Measurements from ENCODE around the gene UBE2E1.

DNA sequence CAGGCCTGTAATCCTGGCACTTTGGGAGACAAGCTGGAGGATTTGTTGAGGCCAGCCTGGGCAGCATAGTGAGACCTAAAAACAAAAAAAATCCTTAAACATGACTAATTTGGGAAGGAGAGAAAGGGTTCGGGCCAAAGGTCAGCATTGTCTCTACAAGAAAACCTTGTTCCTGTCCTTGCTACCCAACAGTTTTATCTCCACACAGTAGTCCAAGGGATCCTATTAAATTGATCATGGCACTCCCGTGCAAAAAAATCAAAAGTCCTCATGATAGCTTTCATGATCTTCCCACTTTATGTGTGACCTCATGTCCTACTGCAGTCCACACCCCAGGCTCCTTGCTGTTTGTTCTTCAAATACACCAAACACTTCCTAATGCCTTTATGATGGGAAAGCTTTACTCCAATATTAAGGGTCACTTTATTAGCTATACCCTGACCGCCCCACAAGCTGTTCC, 115.3 kb downstream of the UBE2E1 start:
- TF ChIP-seq, protein P1, sequence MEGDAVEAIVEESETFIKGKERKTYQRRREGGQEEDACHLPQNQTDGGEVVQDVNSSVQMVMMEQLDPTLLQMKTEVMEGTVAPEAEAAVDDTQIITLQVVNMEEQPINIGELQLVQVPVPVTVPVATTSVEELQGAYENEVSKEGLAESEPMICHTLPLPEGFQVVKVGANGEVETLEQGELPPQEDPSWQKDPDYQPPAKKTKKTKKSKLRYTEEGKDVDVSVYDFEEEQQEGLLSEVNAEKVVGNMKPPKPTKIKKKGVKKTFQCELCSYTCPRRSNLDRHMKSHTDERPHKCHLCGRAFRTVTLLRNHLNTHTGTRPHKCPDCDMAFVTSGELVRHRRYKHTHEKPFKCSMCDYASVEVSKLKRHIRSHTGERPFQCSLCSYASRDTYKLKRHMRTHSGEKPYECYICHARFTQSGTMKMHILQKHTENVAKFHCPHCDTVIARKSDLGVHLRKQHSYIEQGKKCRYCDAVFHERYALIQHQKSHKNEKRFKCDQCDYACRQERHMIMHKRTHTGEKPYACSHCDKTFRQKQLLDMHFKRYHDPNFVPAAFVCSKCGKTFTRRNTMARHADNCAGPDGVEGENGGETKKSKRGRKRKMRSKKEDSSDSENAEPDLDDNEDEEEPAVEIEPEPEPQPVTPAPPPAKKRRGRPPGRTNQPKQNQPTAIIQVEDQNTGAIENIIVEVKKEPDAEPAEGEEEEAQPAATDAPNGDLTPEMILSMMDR (IDR thresholded peaks at IDR 0.05; ENCODE audit: low read depth, low read length) = no peak
- no peak for TF ChIP-seq POLR2A (IDR thresholded peaks at IDR 0.05; ENCODE audit: extremely low read depth, insufficient read length)

Data from NB4 (cell line).